GM23338 (cell line): Measurements from ENCODE around the gene PIGU. TPM values are rescaled to one million over a fixed set of nuclear protein-coding genes. Genes with fewer than 3 reads are reported as not detected.

Experiments used
- ATAC-seq: fragments of 200-7000 bp; cut with Tn5 transposase; 3 replicates; pipeline ENCODE4 v1.9.1; 2020
- DNase-seq: peaks from one replicate; pipeline ENCODE4 v3.0.0-alpha.2; 2015; ENCODE audit warnings: low spot score
- H2AFZ ChIP-seq: fragments of 200-600 bp; sonication (generic); 2 replicates; pipeline ENCODE4 v1.8.0; 2016; ENCODE audit warnings: antibody characterized with exemption, mild to moderate bottlenecking, moderate library complexity
- H3F3A ChIP-seq: fragments of 200-600 bp; sonication (generic); replicated peaks from 2 replicates; pipeline ENCODE4 v1.8.0; 2017; ENCODE audit warnings: antibody characterized with exemption, mixed run types, low read depth
- H3K27ac ChIP-seq: fragments of 200-600 bp; sonication (generic); 2 replicates; pipeline ENCODE4 v1.6.1; 2016; ENCODE audit warnings: low read depth
- H3K27me3 ChIP-seq: fragments of 200-600 bp; sonication (generic); 2 replicates; pipeline ENCODE4 v1.8.0; 2016; ENCODE audit warnings: mild to moderate bottlenecking, mixed run types, moderate library complexity; ENCODE audit not compliant: insufficient read depth
- H3K36me3 ChIP-seq: fragments of 200-600 bp; sonication (generic); 2 replicates; pipeline ENCODE4 v1.8.0; 2016; ENCODE audit warnings: mild to moderate bottlenecking; ENCODE audit not compliant: insufficient read depth
- H3K4me1 ChIP-seq: fragments of 200-600 bp; sonication (generic); 2 replicates; pipeline ENCODE4 v1.8.0; 2016; ENCODE audit warnings: mild to moderate bottlenecking, moderate library complexity; ENCODE audit not compliant: insufficient read depth
- H3K4me2 ChIP-seq: fragments of 200-600 bp; sonication (generic); 2 replicates; pipeline ENCODE4 v1.7.1; 2017; ENCODE audit warnings: mixed run types
- H3K4me3 ChIP-seq: fragments of 200-600 bp; sonication (generic); 2 replicates; pipeline ENCODE4 v1.6.1; 2016; ENCODE audit warnings: mixed run types
- H3K79me2 ChIP-seq: fragments of 200-600 bp; sonication (generic); replicated peaks from 2 replicates; pipeline ENCODE4 v1.8.0; 2017; ENCODE audit warnings: mild to moderate bottlenecking; ENCODE audit not compliant: insufficient read depth
- H3K9me2 ChIP-seq: fragments of 200-600 bp; sonication (generic); 2 replicates; pipeline ENCODE4 v1.8.0; 2017; ENCODE audit not compliant: insufficient read depth
- H4K20me1 ChIP-seq: fragments of 200-600 bp; sonication (generic); replicated peaks from 2 replicates; pipeline ENCODE4 v1.8.0; 2017; ENCODE audit warnings: mild to moderate bottlenecking; ENCODE audit not compliant: insufficient read depth
- H3K27ac Mint-ChIP-seq: 2 replicates; pipeline ENCODE4 v1.8.0; 2020; ENCODE audit warnings: inconsistent platforms, mild to moderate bottlenecking, moderate library complexity, mixed read lengths
- H3K27me3 Mint-ChIP-seq: 3 replicates; pipeline ENCODE4 v1.8.0; 2022; ENCODE audit warnings: low read depth, mild to moderate bottlenecking, moderate library complexity, mixed read lengths, inconsistent platforms; ENCODE audit not compliant: insufficient read depth, poor library complexity
- H3K36me3 Mint-ChIP-seq: 3 replicates; pipeline ENCODE4 v1.8.0; 2021; ENCODE audit warnings: low read depth, mild to moderate bottlenecking, inconsistent platforms, moderate library complexity, mixed read lengths
- H3K4me1 Mint-ChIP-seq: 3 replicates; pipeline ENCODE4 v1.8.0; 2020; ENCODE audit warnings: mild to moderate bottlenecking, inconsistent platforms, mixed read lengths
- H3K4me3 Mint-ChIP-seq: 3 replicates; pipeline ENCODE4 v1.8.0; 2021; ENCODE audit warnings: moderate library complexity, mild to moderate bottlenecking, inconsistent platforms, mixed read lengths
- H3K9me3 Mint-ChIP-seq: 3 replicates; pipeline ENCODE4 v1.8.0; 2020; ENCODE audit warnings: moderate library complexity, mild to moderate bottlenecking, inconsistent platforms, mixed read lengths
- CREB1 ChIP-seq: fragments of 250-450 bp; sonication (Bioruptor Pico); IDR thresholded peaks from 2 replicates; pipeline ENCODE4 v1.5.0; 2020; ENCODE audit warnings: low read depth, mild to moderate bottlenecking, moderate library complexity
- ETS1 ChIP-seq: IDR thresholded peaks from 2 replicates; pipeline ENCODE4 v1.6.1; 2016; ENCODE audit warnings: antibody characterized with exemption
- EZH2 ChIP-seq: fragments of 200-600 bp; sonication (generic); IDR thresholded peaks from one replicate; pipeline ENCODE4 v1.8.0; 2017; ENCODE audit warnings: antibody characterized with exemption, mild to moderate bottlenecking, low read depth; ENCODE audit not compliant: unreplicated experiment
- EZH2phosphoT487 ChIP-seq: fragments of 200-600 bp; sonication (generic); IDR thresholded peaks from one replicate; pipeline ENCODE4 v1.8.1; 2018; ENCODE audit warnings: antibody characterized with exemption; ENCODE audit not compliant: unreplicated experiment
- JUNB ChIP-seq: IDR thresholded peaks from one replicate; pipeline ENCODE4 v1.6.1; 2016; ENCODE audit warnings: antibody characterized with exemption; ENCODE audit not compliant: unreplicated experiment
- NANOG ChIP-seq: IDR thresholded peaks from 2 replicates; pipeline ENCODE4 v1.6.1; 2016; ENCODE audit warnings: antibody characterized with exemption, borderline replicate concordance
- POLR2AphosphoS5 ChIP-seq: IDR thresholded peaks from 2 replicates; pipeline ENCODE4 v1.6.1; 2016; ENCODE audit warnings: antibody characterized with exemption, low read depth
- STAT1 ChIP-seq: IDR thresholded peaks from one replicate; pipeline ENCODE4 v1.6.1; 2016; ENCODE audit warnings: antibody characterized with exemption; ENCODE audit not compliant: unreplicated experiment
- ZNF114 ChIP-seq: fragments of 250-450 bp; sonication (Bioruptor Pico); IDR thresholded peaks from 2 replicates; pipeline ENCODE4 v1.5.0; 2020; ENCODE audit warnings: mild to moderate bottlenecking, moderate library complexity
- ZNF331 ChIP-seq: fragments of 250-450 bp; sonication (Bioruptor Pico); IDR thresholded peaks from 2 replicates; pipeline ENCODE4 v1.5.0; 2020; ENCODE audit warnings: low read depth, mild to moderate bottlenecking, moderate library complexity
- ZNF462 ChIP-seq: fragments of 250-450 bp; sonication (Bioruptor Pico); IDR thresholded peaks from 2 replicates; pipeline ENCODE4 v1.5.0; 2020; ENCODE audit warnings: mild to moderate bottlenecking, moderate library complexity
- polyA plus RNA-seq: library from polyadenylated mRNA; unstranded; fragments of >200 nt; fragmentation: Nextera tagmentation; extraction: Ambion mirVana; gene quantifications from 2 replicates; pipeline ENCODE4 v1.2.1, GENCODE V29; 2016
- total RNA-seq: library from RNA; depleted of rRNA; stranded (reverse); fragments of >200 nt; shearing (Covaris generic); gene quantifications from 2 replicates; pipeline ENCODE4 v1.2.3, GENCODE V29; 2014
- TF ChIP-seq, protein P1 (sequence below): IDR thresholded peaks from one replicate; pipeline ENCODE4 v1.6.1; 2018; ENCODE audit warnings: antibody characterized with exemption; ENCODE audit not compliant: unreplicated experiment

PIGU gene
- total and polyA plus RNA-seq, 2 experiments from 2014 or later = 24.3 to 28.9 TPM

DNA sequence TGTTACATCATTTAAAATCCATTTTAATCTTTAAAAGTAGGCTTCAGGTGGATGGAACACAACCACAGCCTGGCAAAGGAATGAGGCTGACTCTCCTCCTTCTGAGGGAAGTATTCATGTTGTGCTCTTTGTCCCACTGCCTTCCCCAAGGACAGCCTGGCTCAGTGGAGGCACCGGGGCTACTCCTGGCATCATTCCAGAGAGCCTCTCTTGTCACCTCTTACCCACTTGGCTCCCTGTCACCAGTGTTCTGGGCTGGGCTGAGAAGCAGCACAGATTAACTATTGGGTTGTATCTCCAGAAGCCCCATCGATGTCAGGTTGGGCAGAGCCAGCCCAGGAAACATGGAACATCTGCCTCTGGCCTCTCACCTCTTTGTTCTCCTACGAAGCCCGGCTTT is 16.5 kb upstream of the PIGU start:
- Histone ChIP-seq H3F3A (no peaks in the 10 kb centered on the region), H3K36me3 (no peaks in the 10 kb centered on the region), H3K4me1 (no peaks in the 10 kb centered on the region), H4K20me1 (no peaks in the 10 kb centered on the region), H3K4me3 (no peak overlapping the region), H3K27ac (no peak overlapping the region), H2AFZ (0 out of 2 replicates have a peak overlapping the region, but pooled peaks have one; percentile 38), H3K4me2 (no peak overlapping the region), H3K79me2 (no peaks in the 10 kb centered on the region), H3K27me3 (no peaks in the 10 kb centered on the region), H3K9me2 (no peaks in the 10 kb centered on the region)
- no peaks in the 10 kb centered on the region for H3K36me3 Mint-ChIP-seq
- ATAC-seq = no peak
- H3K9me3 Mint-ChIP-seq = no peaks in the 10 kb centered on the region
- no peak overlapping the region; the same call in 1 of the 2 replicates for H3K27ac Mint-ChIP-seq
- TF ChIP-seq ZNF114 = no peak
- TF ChIP-seq JUNB = no peak
- TF ChIP-seq ETS1 = no peak
- no peak for TF ChIP-seq NANOG
- no peak for TF ChIP-seq EZH2
- no peak for TF ChIP-seq ZNF331 (CRISPR knock-in tag)
- TF ChIP-seq EZH2phosphoT487 = no peak
- TF ChIP-seq STAT1 = no peak
- no peak for TF ChIP-seq CREB1
- no peak for TF ChIP-seq ZNF462 (CRISPR knock-in tag)
- TF ChIP-seq, protein P1, sequence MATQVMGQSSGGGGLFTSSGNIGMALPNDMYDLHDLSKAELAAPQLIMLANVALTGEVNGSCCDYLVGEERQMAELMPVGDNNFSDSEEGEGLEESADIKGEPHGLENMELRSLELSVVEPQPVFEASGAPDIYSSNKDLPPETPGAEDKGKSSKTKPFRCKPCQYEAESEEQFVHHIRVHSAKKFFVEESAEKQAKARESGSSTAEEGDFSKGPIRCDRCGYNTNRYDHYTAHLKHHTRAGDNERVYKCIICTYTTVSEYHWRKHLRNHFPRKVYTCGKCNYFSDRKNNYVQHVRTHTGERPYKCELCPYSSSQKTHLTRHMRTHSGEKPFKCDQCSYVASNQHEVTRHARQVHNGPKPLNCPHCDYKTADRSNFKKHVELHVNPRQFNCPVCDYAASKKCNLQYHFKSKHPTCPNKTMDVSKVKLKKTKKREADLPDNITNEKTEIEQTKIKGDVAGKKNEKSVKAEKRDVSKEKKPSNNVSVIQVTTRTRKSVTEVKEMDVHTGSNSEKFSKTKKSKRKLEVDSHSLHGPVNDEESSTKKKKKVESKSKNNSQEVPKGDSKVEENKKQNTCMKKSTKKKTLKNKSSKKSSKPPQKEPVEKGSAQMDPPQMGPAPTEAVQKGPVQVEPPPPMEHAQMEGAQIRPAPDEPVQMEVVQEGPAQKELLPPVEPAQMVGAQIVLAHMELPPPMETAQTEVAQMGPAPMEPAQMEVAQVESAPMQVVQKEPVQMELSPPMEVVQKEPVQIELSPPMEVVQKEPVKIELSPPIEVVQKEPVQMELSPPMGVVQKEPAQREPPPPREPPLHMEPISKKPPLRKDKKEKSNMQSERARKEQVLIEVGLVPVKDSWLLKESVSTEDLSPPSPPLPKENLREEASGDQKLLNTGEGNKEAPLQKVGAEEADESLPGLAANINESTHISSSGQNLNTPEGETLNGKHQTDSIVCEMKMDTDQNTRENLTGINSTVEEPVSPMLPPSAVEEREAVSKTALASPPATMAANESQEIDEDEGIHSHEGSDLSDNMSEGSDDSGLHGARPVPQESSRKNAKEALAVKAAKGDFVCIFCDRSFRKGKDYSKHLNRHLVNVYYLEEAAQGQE = no peak
- no peak for TF ChIP-seq POLR2AphosphoS5
- no peak for DNase-seq
- peaks cover 5% of the 10 kb centered on the region for H3K27me3 Mint-ChIP-seq
- no peak overlapping the region for H3K4me3 Mint-ChIP-seq
- no peaks in the 10 kb centered on the region for H3K4me1 Mint-ChIP-seq
